ENCODE data around the gene ELMO3.

The ELMO3 gene

DNA sequence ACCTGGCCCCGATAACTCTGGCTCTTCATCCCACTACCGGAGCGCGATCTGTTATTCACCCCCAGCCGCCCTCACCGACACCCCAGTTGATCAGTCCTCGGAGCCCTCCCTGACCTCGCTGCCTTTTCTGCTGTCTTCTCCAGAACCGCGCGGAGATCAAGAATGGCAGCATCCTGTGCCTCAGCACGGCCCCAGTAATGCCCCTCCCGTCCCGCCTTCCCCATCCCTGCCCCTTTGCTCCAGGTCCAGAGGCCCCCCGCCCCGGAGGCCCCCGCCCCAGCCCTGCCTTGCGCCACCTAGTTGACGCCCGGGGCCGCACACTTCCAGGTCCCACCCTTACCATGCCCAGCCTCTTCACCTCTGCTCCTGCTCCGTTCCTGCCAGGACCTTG is 872 bp downstream of the ELMO3 start:
- TF ChIP-seq, protein P1, sequence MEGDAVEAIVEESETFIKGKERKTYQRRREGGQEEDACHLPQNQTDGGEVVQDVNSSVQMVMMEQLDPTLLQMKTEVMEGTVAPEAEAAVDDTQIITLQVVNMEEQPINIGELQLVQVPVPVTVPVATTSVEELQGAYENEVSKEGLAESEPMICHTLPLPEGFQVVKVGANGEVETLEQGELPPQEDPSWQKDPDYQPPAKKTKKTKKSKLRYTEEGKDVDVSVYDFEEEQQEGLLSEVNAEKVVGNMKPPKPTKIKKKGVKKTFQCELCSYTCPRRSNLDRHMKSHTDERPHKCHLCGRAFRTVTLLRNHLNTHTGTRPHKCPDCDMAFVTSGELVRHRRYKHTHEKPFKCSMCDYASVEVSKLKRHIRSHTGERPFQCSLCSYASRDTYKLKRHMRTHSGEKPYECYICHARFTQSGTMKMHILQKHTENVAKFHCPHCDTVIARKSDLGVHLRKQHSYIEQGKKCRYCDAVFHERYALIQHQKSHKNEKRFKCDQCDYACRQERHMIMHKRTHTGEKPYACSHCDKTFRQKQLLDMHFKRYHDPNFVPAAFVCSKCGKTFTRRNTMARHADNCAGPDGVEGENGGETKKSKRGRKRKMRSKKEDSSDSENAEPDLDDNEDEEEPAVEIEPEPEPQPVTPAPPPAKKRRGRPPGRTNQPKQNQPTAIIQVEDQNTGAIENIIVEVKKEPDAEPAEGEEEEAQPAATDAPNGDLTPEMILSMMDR (IDR thresholded peaks at IDR 0.05; ENCODE audit: insufficient read depth, missing control alignments): no peak
- no peak for DNase-seq (ENCODE audit: insufficient read length, low spot score)
- FAIRE-seq: no peak

DNA sequence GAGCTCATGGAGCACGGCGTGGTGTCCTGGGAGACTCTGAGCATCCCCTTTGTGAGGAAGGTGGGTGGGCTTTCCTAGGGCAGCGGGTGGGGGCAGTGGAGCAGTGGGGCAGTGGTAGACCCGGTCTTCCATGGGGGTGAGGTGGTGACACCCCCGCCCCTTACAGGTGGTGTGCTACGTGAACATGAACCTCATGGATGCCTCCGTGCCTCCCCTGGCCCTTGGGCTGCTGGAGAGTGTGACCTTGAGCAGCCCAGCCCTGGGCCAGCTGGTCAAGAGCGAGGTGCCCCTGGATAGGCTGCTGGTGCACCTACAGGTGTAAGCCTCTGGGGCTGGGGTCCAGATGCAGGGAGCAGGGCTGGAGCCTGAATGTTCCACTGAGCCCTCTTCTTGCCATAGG is 1.6 kb downstream of the ELMO3 start:
- TF ChIP-seq, protein P1 (IDR thresholded peaks at IDR 0.05; ENCODE audit: insufficient read depth, missing control alignments): no peak
- no peak for DNase-seq (ENCODE audit: insufficient read length, low spot score)
- FAIRE-seq: no peak

DNA sequence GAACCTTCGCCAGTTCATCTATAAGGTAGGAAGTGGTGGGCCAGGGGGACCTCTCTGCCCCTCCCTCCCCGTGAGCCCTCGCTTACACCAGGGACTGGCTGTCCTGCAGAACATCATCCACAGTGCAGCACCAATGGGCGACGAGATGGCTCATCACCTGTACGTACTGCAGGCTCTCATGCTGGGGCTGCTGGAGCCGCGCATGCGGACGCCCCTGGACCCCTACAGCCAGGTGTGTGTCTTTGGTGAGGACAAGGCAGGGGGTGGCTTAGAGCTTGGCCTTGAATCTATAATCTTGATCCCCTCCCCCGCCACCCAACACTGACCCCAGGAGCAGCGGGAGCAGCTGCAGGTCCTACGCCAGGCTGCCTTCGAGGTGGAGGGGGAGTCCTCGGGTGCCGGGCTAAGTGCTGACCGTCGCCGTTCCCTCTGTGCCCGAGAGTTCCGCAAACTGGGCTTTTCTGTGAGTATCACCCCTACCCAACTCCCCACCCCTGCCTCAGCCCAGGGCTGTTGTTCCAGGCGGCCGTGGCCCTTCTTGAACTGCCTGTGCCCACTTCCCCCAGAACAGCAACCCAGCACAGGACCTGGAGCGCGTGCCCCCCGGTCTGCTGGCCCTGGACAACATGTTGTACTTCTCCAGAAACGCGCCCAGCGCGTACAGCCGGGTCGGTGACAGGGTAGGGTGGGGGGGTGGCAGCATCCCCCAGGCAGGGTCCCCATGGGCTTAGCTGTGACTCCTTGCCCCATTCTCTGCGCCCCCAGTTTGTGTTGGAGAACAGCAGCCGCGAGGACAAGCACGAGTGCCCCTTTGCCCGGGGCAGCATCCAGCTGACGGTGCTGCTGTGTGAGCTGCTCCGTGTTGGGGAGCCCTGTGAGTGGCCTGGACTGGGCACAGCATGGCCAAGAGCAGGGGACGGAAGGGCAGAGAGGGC is 2.7 kb downstream of the ELMO3 start:
- DNase-seq (ENCODE audit: insufficient read length, low spot score): no peak
- TF ChIP-seq, protein P1 (IDR thresholded peaks at IDR 0.05; ENCODE audit: insufficient read depth, missing control alignments): no peak
- no peak for FAIRE-seq

DNA sequence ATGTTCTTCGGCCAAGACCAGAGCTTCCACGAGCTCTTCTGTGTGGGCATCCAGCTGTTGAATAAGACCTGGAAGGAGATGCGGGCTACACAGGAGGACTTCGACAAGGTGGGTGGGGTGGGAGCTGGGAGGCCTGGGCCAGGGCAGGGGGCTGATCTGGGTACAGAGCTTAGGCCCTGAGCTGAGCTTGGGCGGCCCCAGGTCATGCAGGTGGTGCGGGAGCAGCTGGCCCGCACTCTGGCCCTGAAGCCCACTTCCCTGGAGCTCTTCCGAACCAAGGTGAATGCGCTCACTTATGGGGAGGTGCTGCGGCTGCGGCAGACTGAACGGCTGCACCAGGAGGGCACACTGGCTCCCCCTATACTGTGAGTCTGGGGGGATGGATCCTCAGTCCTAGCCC is 3.5 kb downstream of the ELMO3 start:
- FAIRE-seq: no peak
- no peak for DNase-seq (ENCODE audit: insufficient read length, low spot score)
- TF ChIP-seq, protein P1 (IDR thresholded peaks at IDR 0.05; ENCODE audit: insufficient read depth, missing control alignments): no peak

DNA sequence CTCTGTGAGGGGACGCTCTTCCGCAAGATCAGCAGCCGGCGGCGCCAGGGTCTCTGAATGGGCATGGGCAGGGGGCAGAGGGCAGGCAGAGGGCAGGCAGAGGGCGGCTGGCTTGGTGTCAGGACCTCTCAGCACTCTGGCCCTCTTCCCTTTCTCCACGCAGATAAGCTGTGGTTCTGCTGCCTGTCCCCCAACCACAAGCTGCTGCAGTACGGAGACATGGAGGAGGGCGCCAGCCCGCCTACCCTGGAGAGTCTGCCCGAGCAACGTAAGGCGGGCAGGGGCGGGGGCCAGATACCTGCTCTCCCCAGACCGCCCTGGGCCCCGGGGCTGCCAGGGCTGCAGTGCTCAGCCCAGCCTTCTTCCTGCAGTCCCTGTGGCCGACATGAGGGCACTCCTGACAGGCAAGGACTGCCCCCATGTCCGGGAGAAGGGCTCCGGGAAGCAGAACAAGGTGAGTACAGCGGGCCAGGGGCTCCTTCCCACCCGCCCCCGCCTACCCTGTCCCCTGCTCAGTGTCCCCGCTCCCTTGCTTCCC is 4.1 kb downstream of the ELMO3 start:
- DNase-seq (ENCODE audit: insufficient read length, low spot score) (no peak), FAIRE-seq (no peak)
- TF ChIP-seq, protein P1 (IDR thresholded peaks at IDR 0.05; ENCODE audit: insufficient read depth, missing control alignments): no peak

DNA sequence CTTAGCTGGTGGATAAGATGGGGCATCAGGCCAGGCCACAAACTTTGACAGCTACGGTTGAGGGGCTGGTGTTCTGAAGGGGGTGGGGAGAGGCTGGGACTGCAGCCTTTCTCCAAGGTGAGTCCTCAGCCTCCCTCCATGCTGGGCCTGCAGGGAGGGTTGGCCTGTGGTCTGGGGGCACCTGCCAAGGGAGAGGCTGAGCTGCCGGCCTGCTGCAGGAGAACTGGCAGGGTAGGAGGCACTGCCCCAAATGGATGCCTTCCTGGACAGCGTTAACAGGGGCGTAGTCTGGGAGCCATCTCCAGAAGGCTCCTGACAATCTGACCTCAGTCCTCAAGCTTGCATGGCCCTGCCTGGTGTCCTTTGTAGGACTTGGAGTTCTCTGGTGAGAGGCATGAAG is 5.1 kb downstream of the ELMO3 start:
- FAIRE-seq: no peak
- TF ChIP-seq, protein P1 (IDR thresholded peaks at IDR 0.05; ENCODE audit: insufficient read depth, missing control alignments): no peak

More for the DNA sequence above, 5.1 kb downstream of the ELMO3 start:
- DNase-seq (ENCODE audit: insufficient read length, low spot score): no peak
